Vagina (tissue), 2 donors: ENCODE results near the gene USP32.

Source experiments
- POLR2A ChIP-seq, 2 donors: fragments of 450-650 bp; IDR thresholded peaks; one replicate each; pipeline ENCODE4 v1.6.1; 2017; ENCODE audit warnings: antibody characterized with exemption in 2 of 2, mild to moderate bottlenecking in 2 of 2, moderate library complexity in 2 of 2
- POLR2AphosphoS5 ChIP-seq, 2 donors: sonication (generic); formaldehyde crosslinking; IDR thresholded peaks; one replicate each; pipeline ENCODE4 v1.9.0; 2017; ENCODE audit warnings: antibody characterized with exemption in 2 of 2, mild to moderate bottlenecking in 2 of 2, low read depth in 1 of 2; ENCODE audit not compliant: insufficient read depth in 1 of 2

GRCh38 chr17:60129164-60129563 lies 262.8 kb downstream of the USP32 start:
- TF ChIP-seq POLR2A (IDR thresholded peaks at IDR 0.05) (no peak), POLR2AphosphoS5 (IDR thresholded peaks at IDR 0.05; ENCODE audit: insufficient read depth in 1 of 2, low read depth in 1 of 2) (no peak)
